Neural cell (in vitro differentiated cells): ENCODE results near the gene PDIA3. TPM values are rescaled to one million over a fixed set of nuclear protein-coding genes. Genes with fewer than 3 reads are reported as not detected.
"Not testable (repeated sequence)": the region's sequence is repeated elsewhere in the genome, so short reads cannot be mapped to it uniquely, and the experiment has no call there.

Source experiments
- H2AFZ ChIP-seq: fragments of 200-600, 300-800 bp; sonication (generic), shearing (Covaris generic); 2 replicates; pipeline ENCODE4 v1.6.0; 2014; ENCODE audit warnings: low read depth, mild to moderate bottlenecking, antibody characterized with exemption, low read length, moderate library complexity
- H3F3A ChIP-seq: fragments of 200-600 bp; shearing (Covaris generic); 2 replicates; pipeline ENCODE4 v1.6.1; 2016; ENCODE audit warnings: mild to moderate bottlenecking, moderate library complexity, mixed read lengths, antibody characterized with exemption, low read length; ENCODE audit not compliant: insufficient read depth, poor library complexity, severe bottlenecking
- H3K27ac ChIP-seq: fragments of 200-600, 300-800 bp; sonication (generic), shearing (Covaris generic); 2 replicates; pipeline ENCODE4 v1.5.1; 2014; ENCODE audit warnings: mild to moderate bottlenecking, low read length, moderate library complexity
- H3K27me3 ChIP-seq: fragments of 300-800, 200-600 bp; sonication (generic), shearing (Covaris generic); 2 replicates; pipeline ENCODE4 v1.6.0; 2014; ENCODE audit warnings: mild to moderate bottlenecking, low read depth, low read length, moderate library complexity; ENCODE audit not compliant: insufficient read depth
- H3K36me3 ChIP-seq: fragments of 300-800, 200-600 bp; sonication (generic), shearing (Covaris generic); 2 replicates; pipeline ENCODE4 v1.5.1; 2014; ENCODE audit warnings: mild to moderate bottlenecking, antibody characterized with exemption, low read length, moderate library complexity; ENCODE audit not compliant: insufficient read depth
- H3K4me2 ChIP-seq: fragments of 300-800, 200-600 bp; sonication (generic), shearing (Covaris generic); 2 replicates; pipeline ENCODE4 v1.6.0; 2014; ENCODE audit warnings: mild to moderate bottlenecking, low read length
- H3K4me3 ChIP-seq: fragments of 300-800, 200-600 bp; sonication (generic), shearing (Covaris generic); 2 replicates; pipeline ENCODE4 v1.5.1; 2014; ENCODE audit warnings: mild to moderate bottlenecking, low read length, moderate library complexity
- H3K79me2 ChIP-seq: fragments of 200-600 bp; shearing (Covaris generic); replicated peaks from 2 replicates; pipeline ENCODE4 v1.6.0; 2014; ENCODE audit warnings: mild to moderate bottlenecking, low read length, moderate library complexity; ENCODE audit not compliant: insufficient read depth
- H3K9ac ChIP-seq: fragments of 300-800, 200-600 bp; sonication (generic), shearing (Covaris generic); 2 replicates; pipeline ENCODE4 v1.6.1; 2016; ENCODE audit warnings: mild to moderate bottlenecking, low read length, mixed read lengths
- H3K9me2 ChIP-seq: fragments of 200-600 bp; shearing (Covaris generic); 2 replicates; pipeline ENCODE4 v1.6.1; 2016; ENCODE audit warnings: mild to moderate bottlenecking, low read length, mixed read lengths; ENCODE audit not compliant: insufficient read depth
- H3K9me3 ChIP-seq: fragments of 200-600, 300-800 bp; sonication (generic), shearing (Covaris generic); 2 replicates; pipeline ENCODE4 v1.6.1; 2016; ENCODE audit warnings: mild to moderate bottlenecking, mixed run types, low read length, moderate library complexity, mixed read lengths
- H4K20me1 ChIP-seq: fragments of 200-600 bp; shearing (Covaris generic); 2 replicates; pipeline ENCODE4 v1.6.1; 2016; ENCODE audit warnings: mild to moderate bottlenecking, mixed run types; ENCODE audit not compliant: insufficient read depth
- EP300 ChIP-seq: fragments of 450-650 bp; conservative IDR thresholded peaks from 2 replicates; pipeline ENCODE4 v1.6.1; 2014; ENCODE audit warnings: antibody characterized with exemption, mild to moderate bottlenecking, moderate library complexity; ENCODE audit not compliant: poor library complexity, severe bottlenecking
- EZH2 ChIP-seq: fragments of 200-600, 300-800 bp; shearing (Covaris generic), sonication (generic); IDR thresholded peaks from 2 replicates; pipeline ENCODE4 v1.6.1; 2014; ENCODE audit warnings: antibody characterized with exemption, low read length, borderline replicate concordance, mild to moderate bottlenecking; ENCODE audit not compliant: insufficient read depth, poor library complexity, severe bottlenecking
- MXI1 ChIP-seq: fragments of 450-650 bp; conservative IDR thresholded peaks from 2 replicates; pipeline ENCODE4 v1.6.1; 2014; ENCODE audit warnings: antibody characterized with exemption, mild to moderate bottlenecking; ENCODE audit not compliant: poor library complexity, severe bottlenecking
- POLR2AphosphoS5 ChIP-seq: IDR thresholded peaks from 2 replicates; pipeline ENCODE4 v1.6.1; 2012
- RAD21 ChIP-seq: fragments of 450-650 bp; conservative IDR thresholded peaks from 2 replicates; pipeline ENCODE4 v1.6.1; 2014; ENCODE audit warnings: antibody characterized with exemption, mild to moderate bottlenecking, moderate library complexity
- SMC3 ChIP-seq: fragments of 450-650 bp; conservative IDR thresholded peaks from 2 replicates; pipeline ENCODE4 v1.6.1; 2014; ENCODE audit warnings: antibody characterized with exemption, mild to moderate bottlenecking, moderate library complexity; ENCODE audit not compliant: poor library complexity
- TAF1 ChIP-seq: IDR thresholded peaks from 2 replicates; pipeline ENCODE4 v1.6.1; 2012; ENCODE audit warnings: low read depth
- polyA plus RNA-seq: library from polyadenylated mRNA; depleted of rRNA; stranded (reverse); fragments of >200 nt; gene quantifications from 2 replicates; pipeline ENCODE4 v1.2.3, GENCODE V29; 2014
- TF ChIP-seq, protein P1 (sequence below): IDR thresholded peaks from 2 replicates; pipeline ENCODE4 v1.6.1; 2012; ENCODE audit warnings: borderline replicate concordance
- TF ChIP-seq, protein P2 (sequence below): fragments of 450-650 bp; IDR thresholded peaks from 2 replicates; pipeline ENCODE4 v1.5.1; 2014; ENCODE audit warnings: antibody characterized with exemption, mild to moderate bottlenecking, moderate library complexity; ENCODE audit not compliant: poor library complexity, severe bottlenecking

Gene PDIA3
- polyA plus RNA-seq, 1 donor from 2014 or later: 136 TPM

DNA sequence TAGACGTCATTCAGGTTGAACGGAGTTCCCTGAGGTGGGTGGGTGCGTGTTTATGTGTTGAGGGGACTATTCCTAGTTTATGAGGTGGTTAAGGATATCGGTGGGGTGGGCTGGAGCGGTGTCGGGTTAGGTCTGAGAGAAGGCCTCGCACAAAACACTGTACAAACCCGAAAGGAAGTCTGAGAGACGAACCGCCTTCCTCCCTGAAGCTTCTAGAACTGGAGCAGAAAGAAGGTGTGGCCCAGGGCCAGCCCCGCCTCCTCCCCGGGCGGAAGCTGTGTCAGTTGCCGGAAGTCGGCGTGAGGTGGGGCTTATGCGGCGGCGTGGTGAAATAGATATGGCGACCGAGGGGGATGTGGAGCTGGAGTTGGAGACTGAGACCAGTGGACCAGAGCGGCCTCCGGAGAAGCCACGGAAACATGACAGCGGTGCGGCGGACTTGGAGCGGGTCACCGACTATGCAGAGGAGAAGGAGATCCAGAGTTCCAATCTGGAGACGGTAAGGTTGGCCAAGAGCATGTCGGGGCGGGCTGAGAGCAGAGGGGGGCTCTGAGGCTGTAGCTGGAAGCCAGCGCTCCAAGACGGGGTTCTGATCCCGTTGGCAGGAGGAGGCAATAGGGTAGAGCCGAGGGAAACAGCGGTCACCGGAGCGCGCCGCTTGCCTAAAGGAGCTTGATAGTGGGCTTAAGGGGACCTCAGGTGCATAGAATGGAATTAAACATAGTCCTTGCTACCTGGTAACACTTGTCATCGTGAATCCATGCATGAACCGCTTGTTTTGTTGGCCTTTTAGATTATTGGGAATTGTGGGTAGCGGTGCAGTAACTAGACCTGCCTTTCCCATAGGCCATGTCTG lies 54.3 kb downstream of the PDIA3 start, which contains the start of gene HYPK:
HYPK (plus strand) TSS at position 314 of the 856 bp plus-strand sequence; CDS start at position 338, 24 bp downstream.
- Histone ChIP-seq H3K9me3 (no peaks in the 10 kb centered on the region), H3K9me2 (no peaks in the 10 kb centered on the region), H3K36me3 (peaks cover 2% of the 10 kb centered on the region), H3K79me2 (peaks cover 8% of the 10 kb centered on the region), H3K27me3 (no peaks in the 10 kb centered on the region), H3K4me2 (peak within 1 kb of the TSS; percentile 70), H3K4me3 (peak within 1 kb of the TSS; percentile 84), H3K27ac (peak within 1 kb of the TSS; percentile 82), H3F3A (no peaks in the 10 kb centered on the region), H3K9ac (peak within 1 kb of the TSS; percentile 78), H4K20me1 (no peaks in the 10 kb centered on the region), H2AFZ (peak within 1 kb of the TSS; percentile 90)
- TF ChIP-seq EZH2 (no peak), RAD21 (peak; percentile 25), POLR2AphosphoS5 (peak; percentile 94), TAF1 (peak; percentile 84), MXI1 (peak; percentile 95), SMC3 (no peak), EP300 (peak; percentile 21)
- TF ChIP-seq, protein P1, sequence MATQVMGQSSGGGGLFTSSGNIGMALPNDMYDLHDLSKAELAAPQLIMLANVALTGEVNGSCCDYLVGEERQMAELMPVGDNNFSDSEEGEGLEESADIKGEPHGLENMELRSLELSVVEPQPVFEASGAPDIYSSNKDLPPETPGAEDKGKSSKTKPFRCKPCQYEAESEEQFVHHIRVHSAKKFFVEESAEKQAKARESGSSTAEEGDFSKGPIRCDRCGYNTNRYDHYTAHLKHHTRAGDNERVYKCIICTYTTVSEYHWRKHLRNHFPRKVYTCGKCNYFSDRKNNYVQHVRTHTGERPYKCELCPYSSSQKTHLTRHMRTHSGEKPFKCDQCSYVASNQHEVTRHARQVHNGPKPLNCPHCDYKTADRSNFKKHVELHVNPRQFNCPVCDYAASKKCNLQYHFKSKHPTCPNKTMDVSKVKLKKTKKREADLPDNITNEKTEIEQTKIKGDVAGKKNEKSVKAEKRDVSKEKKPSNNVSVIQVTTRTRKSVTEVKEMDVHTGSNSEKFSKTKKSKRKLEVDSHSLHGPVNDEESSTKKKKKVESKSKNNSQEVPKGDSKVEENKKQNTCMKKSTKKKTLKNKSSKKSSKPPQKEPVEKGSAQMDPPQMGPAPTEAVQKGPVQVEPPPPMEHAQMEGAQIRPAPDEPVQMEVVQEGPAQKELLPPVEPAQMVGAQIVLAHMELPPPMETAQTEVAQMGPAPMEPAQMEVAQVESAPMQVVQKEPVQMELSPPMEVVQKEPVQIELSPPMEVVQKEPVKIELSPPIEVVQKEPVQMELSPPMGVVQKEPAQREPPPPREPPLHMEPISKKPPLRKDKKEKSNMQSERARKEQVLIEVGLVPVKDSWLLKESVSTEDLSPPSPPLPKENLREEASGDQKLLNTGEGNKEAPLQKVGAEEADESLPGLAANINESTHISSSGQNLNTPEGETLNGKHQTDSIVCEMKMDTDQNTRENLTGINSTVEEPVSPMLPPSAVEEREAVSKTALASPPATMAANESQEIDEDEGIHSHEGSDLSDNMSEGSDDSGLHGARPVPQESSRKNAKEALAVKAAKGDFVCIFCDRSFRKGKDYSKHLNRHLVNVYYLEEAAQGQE: peak; percentile 83
- TF ChIP-seq, protein P2, sequence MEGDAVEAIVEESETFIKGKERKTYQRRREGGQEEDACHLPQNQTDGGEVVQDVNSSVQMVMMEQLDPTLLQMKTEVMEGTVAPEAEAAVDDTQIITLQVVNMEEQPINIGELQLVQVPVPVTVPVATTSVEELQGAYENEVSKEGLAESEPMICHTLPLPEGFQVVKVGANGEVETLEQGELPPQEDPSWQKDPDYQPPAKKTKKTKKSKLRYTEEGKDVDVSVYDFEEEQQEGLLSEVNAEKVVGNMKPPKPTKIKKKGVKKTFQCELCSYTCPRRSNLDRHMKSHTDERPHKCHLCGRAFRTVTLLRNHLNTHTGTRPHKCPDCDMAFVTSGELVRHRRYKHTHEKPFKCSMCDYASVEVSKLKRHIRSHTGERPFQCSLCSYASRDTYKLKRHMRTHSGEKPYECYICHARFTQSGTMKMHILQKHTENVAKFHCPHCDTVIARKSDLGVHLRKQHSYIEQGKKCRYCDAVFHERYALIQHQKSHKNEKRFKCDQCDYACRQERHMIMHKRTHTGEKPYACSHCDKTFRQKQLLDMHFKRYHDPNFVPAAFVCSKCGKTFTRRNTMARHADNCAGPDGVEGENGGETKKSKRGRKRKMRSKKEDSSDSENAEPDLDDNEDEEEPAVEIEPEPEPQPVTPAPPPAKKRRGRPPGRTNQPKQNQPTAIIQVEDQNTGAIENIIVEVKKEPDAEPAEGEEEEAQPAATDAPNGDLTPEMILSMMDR: no peak

DNA sequence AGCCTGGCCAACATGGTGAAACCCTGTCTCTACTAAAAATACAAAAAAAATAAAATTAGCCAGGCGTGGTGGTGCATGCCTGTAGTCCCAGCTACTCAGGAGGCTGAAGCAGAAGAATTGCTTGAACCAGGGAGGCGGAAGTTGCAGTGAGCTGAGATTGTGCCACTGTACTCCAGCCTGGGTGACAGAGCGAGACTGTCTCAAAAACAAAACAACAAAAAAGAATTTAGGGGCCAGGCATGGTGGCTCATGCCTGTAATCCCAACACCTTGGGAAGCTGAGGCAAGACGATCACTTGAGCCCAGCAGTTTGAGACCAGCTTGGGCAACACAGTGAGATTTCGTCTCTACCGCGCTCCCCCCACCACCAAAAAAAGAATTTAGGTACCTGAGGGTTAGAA lies 56.4 kb downstream of the PDIA3 start:
- not testable (repeated sequence) for H3K4me3 ChIP-seq, H3K27me3 ChIP-seq, H3K36me3 ChIP-seq, H3K9me2 ChIP-seq, H3K9me3 ChIP-seq, H4K20me1 ChIP-seq, H2AFZ ChIP-seq, H3F3A ChIP-seq, H3K4me2 ChIP-seq, H3K9ac ChIP-seq, H3K79me2 ChIP-seq, H3K27ac ChIP-seq
